Breast epithelium (tissue), 3 donors: Measurements from ENCODE around the gene SMTNL1.

Experiments used
- POLR2A ChIP-seq: fragments of 450-650 bp; IDR thresholded peaks from one replicate; pipeline ENCODE4 v1.6.1; 2016; ENCODE audit warnings: antibody characterized with exemption, mild to moderate bottlenecking, moderate library complexity
- TF ChIP-seq, protein P1 (sequence below), 3 donors: fragments of 450-650 bp; IDR thresholded peaks; one replicate each; pipeline ENCODE4 v1.5.1; 2016 to 2017; ENCODE audit warnings: antibody characterized with exemption in 3 of 3, mild to moderate bottlenecking in 3 of 3, moderate library complexity in 3 of 3

DNA sequence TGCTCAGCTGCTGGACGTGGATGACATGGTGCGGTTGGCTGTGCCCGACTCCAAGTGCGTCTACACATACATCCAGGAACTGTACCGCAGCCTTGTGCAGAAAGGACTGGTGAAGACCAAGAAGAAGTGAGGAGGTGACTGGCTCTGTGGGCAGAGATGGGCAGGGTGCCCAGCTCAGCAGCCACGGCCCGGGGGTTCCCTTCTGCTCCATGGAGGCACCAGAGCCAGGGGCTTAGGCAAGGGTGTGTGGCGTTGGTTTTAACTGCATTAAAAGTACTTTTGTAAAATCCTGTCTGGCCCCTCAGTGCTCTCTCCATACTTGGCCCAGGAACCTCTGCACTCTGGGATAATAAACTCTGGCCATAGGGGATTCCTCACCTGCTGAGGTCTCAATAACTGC, 12.6 kb downstream of the SMTNL1 start:
- TF ChIP-seq, protein P1, sequence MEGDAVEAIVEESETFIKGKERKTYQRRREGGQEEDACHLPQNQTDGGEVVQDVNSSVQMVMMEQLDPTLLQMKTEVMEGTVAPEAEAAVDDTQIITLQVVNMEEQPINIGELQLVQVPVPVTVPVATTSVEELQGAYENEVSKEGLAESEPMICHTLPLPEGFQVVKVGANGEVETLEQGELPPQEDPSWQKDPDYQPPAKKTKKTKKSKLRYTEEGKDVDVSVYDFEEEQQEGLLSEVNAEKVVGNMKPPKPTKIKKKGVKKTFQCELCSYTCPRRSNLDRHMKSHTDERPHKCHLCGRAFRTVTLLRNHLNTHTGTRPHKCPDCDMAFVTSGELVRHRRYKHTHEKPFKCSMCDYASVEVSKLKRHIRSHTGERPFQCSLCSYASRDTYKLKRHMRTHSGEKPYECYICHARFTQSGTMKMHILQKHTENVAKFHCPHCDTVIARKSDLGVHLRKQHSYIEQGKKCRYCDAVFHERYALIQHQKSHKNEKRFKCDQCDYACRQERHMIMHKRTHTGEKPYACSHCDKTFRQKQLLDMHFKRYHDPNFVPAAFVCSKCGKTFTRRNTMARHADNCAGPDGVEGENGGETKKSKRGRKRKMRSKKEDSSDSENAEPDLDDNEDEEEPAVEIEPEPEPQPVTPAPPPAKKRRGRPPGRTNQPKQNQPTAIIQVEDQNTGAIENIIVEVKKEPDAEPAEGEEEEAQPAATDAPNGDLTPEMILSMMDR (IDR thresholded peaks at IDR 0.05) = no peak
- TF ChIP-seq POLR2A = no peak
